Prostate gland (tissue), 2 donors: ENCODE results near the gene ARHGAP32. TPM values are rescaled to one million over a fixed set of nuclear protein-coding genes. Genes with fewer than 3 reads are reported as not detected.

Experiments used
- DNase-seq: peaks from one replicate; pipeline ENCODE4 v3.0.0-alpha.2; 2019; ENCODE audit warnings: low spot score
- H3K27ac ChIP-seq, 2 donors: fragments of 200-600 bp; sonication (generic); 2 replicates each; pipeline ENCODE4 v1.5.1; 2017 to 2019
- H3K27me3 ChIP-seq: fragments of 200-600 bp; sonication (generic); replicated peaks from 2 replicates; pipeline ENCODE4 v1.5.1; 2019; ENCODE audit not compliant: insufficient read depth
- H3K36me3 ChIP-seq, 2 donors: fragments of 200-600 bp; sonication (generic); 1 replicate in 1 of 2; 2 replicates in 1 of 2; pipeline versions ENCODE4 v1.5.1 to v1.8.1; 2017 to 2019
- H3K4me1 ChIP-seq: fragments of 200-600 bp; sonication (generic); replicated peaks from 2 replicates; pipeline ENCODE4 v1.5.1; 2019
- H3K4me3 ChIP-seq, 2 donors: fragments of 200-600 bp; sonication (generic); 2 replicates each; pipeline ENCODE4 v1.5.1; 2017 to 2019
- H3K9me3 ChIP-seq: fragments of 200-600 bp; sonication (generic); 2 replicates; pipeline ENCODE4 v1.5.1; 2017
- POLR2A ChIP-seq: fragments of 450-650 bp; IDR thresholded peaks from one replicate; pipeline ENCODE4 v1.6.1; 2016; ENCODE audit warnings: antibody characterized with exemption, mild to moderate bottlenecking
- POLR2AphosphoS5 ChIP-seq: sonication (generic); formaldehyde crosslinking; IDR thresholded peaks from one replicate; pipeline ENCODE4 v1.6.1; 2017; ENCODE audit warnings: antibody characterized with exemption
- WGBS: methylation state at CpG from one replicate; pipeline ENCODE4 v1.1.5; 2018; 5-methylcytosine and 5-hydroxymethylcytosine counted together
- intact Hi-C: fragments of 100-400 bp; cut with DNase I; formaldehyde crosslinking; loops from one replicate; pipeline ENCODE4 v1.14.2; 2022
- total RNA-seq, 2 donors: library from RNA; depleted of rRNA; stranded (reverse); fragments of >200 nt; gene quantifications; one replicate each; pipeline ENCODE4 v1.1.0, GENCODE V29; 2016
- TF ChIP-seq, protein P1 (sequence below), 4 experiments: fragments of 200-600 bp in 2 of 4; fragments of 450-650 bp in 2 of 4; sonication (generic) in 2 of 4; IDR thresholded peaks; 1 replicate in 3 of 4; 2 replicates in 1 of 4; pipeline ENCODE4 v1.5.1; 2016 to 2019; ENCODE audit warnings: antibody characterized with exemption in 4 of 4, mild to moderate bottlenecking in 2 of 4, moderate library complexity in 2 of 4

Gene ARHGAP32
- total RNA-seq, 2 donors from 2014 or later: 20.8 to 42.6 TPM

DNA sequence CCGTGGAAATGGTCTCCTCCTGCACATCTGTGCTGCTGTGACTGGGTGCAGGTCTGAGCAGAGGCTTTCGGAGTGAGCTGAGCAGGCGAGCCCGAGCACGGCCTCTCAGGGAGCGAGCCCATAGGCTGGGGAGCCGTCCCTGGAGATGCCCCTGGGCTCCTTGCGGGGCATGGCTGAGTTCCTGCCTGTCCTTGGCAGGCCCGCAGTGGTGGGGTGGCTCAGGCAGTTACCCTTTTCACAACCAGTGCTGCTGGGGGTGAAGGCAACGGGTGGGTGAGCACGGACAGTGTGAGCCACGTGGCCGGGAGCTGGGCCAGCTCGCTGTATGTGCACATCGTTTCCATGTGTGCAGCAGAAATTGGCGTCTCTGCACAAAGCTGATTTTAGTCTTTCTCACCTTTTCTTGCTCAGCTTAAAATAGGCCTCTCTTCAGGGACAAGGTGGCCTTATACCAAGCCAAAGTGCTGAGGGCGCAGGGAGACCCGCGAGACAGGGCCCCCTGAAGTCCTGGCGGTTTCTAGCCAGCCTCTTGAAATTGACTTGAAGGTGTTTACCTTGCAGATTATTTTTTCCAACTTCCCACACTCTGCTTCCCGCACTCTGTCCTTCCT is 249.2 kb downstream of the ARHGAP32 start, which contains the start of gene TP53AIP1:
Gene TP53AIP1 (minus strand): TSS at position 55 of the 611 bp plus-strand sequence. CDS start 5,053 bp downstream, outside the sequence.
- no peaks in the 10 kb centered on the region for H3K27me3 ChIP-seq
- intact Hi-C loops: no loop called here
- DNase-seq: no peak
- TF ChIP-seq, protein P1, sequence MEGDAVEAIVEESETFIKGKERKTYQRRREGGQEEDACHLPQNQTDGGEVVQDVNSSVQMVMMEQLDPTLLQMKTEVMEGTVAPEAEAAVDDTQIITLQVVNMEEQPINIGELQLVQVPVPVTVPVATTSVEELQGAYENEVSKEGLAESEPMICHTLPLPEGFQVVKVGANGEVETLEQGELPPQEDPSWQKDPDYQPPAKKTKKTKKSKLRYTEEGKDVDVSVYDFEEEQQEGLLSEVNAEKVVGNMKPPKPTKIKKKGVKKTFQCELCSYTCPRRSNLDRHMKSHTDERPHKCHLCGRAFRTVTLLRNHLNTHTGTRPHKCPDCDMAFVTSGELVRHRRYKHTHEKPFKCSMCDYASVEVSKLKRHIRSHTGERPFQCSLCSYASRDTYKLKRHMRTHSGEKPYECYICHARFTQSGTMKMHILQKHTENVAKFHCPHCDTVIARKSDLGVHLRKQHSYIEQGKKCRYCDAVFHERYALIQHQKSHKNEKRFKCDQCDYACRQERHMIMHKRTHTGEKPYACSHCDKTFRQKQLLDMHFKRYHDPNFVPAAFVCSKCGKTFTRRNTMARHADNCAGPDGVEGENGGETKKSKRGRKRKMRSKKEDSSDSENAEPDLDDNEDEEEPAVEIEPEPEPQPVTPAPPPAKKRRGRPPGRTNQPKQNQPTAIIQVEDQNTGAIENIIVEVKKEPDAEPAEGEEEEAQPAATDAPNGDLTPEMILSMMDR (IDR thresholded peaks at IDR 0.05): no peak
- TF ChIP-seq POLR2A: no peak
- no peak for TF ChIP-seq POLR2AphosphoS5
- no peaks in the 10 kb centered on the region for H3K9me3 ChIP-seq
- no peak within 1 kb of the TSS for H3K4me3 ChIP-seq
- H3K4me1 ChIP-seq: no peaks in the 10 kb centered on the region
- 69% methylated on average over 21 of the region's 21 CpGs for WGBS
- no peaks in the 10 kb centered on the region for H3K36me3 ChIP-seq
- H3K27ac ChIP-seq: peak within 1 kb of the TSS in 1 of 2 donors; percentile 67

DNA sequence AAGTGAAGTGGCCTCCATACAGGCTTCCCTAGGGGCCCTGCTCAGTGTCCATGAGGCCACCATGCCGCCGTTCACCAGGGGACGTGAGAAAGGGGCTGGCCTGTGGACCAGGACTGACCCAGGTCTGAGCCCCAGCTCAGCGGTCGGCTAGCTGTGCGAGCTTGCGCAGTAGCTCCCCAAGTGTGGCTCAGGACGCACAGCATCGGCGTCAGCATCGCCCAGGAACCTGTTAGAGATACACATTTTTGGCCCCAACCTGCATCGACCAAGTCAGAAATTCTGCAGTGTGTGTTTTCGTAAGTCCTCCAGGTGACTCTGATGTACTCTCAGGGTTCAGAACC is 249.9 kb downstream of the ARHGAP32 start:
- no peaks in the 10 kb centered on the region for H3K36me3 ChIP-seq
- 97% methylated on average over 13 of the region's 13 CpGs for WGBS
- no peak overlapping the region for H3K27ac ChIP-seq
- H3K27me3 ChIP-seq: no peaks in the 10 kb centered on the region
- TF ChIP-seq, protein P1 (IDR thresholded peaks at IDR 0.05): no peak
- TF ChIP-seq POLR2A (no peak), POLR2AphosphoS5 (no peak)
- DNase-seq: no peak
- H3K9me3 ChIP-seq: no peaks in the 10 kb centered on the region
- intact Hi-C loops: no loop called here
- no peaks in the 10 kb centered on the region for H3K4me1 ChIP-seq
- no peak overlapping the region for H3K4me3 ChIP-seq

DNA sequence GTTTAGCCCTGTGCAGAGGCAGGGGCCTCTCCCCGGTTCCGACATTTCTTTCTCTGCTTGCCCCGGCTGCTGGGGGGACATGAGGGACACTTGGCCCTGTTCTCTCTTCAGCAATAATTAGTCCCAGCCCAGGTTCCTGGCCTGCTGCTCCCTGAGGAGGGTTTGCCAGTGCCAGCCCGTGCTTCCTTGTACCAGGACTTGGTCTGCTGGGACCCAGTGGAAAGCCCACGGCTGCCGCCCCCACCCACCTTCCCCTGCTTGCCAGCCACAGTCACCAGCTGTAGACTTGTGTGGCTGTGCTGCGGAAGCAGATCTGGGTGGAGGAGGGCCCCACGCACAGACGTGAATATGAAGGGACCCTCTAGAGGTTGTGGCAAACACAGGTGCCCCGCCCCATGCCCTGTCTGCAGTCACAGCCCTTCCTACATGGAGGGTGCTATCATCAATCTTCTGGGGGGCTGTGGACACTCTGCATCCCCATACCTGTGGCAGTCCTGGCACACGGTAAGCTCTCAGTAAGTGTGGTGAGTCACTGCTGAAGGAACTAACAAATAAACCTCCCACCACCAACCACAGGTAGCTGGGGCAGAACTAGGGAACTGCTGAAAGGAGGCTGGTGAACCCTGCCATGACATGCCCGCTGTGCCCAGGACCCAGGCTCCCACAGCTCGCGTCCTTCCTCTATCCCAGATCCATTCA is 250.4 kb downstream of the ARHGAP32 start:
- WGBS: 53% methylated on average over 14 of the region's 14 CpGs
- Histone ChIP-seq H3K27me3 (no peaks in the 10 kb centered on the region), H3K27ac (peak overlapping the region in 1 of 2 donors; percentile 67)

DNA sequence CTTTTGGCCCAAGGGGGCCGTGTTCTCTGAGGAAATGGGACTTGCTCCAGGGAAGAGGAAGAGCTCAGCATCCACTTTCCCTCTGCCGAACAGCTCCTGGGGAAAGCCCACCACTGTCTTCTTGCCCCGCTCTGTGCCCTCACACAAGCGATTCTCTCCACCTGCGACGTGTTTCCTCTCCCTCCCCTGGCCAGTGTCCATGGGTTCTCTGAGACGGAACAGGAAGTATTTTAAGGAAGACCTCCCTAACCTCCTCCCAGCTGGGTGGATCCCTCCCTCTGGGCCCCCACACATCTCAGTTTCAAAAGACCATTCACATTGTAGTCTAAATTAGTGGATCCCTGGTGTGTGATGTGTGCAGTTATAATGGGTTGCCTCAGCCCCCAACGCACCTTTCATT is 251.0 kb downstream of the ARHGAP32 start:
- peak overlapping the region; percentile 23 to 67 for H3K27ac ChIP-seq
- WGBS: 59% methylated on average over 8 of the region's 8 CpGs
- H3K9me3 ChIP-seq: no peaks in the 10 kb centered on the region
- no peaks in the 10 kb centered on the region for H3K27me3 ChIP-seq
- DNase-seq: no peak
- intact Hi-C loops: no loop called here
- H3K36me3 ChIP-seq: no peaks in the 10 kb centered on the region
- no peak overlapping the region for H3K4me3 ChIP-seq
- TF ChIP-seq POLR2AphosphoS5 (no peak), POLR2A (no peak)
- TF ChIP-seq, protein P1 (IDR thresholded peaks at IDR 0.05): no peak
- no peaks in the 10 kb centered on the region for H3K4me1 ChIP-seq

More for the DNA sequence above, 250.4 kb downstream of the ARHGAP32 start:
- TF ChIP-seq, protein P1 (IDR thresholded peaks at IDR 0.05): no peak
- TF ChIP-seq POLR2AphosphoS5 (peak; percentile 4), POLR2A (no peak)
- intact Hi-C loops: no loop called here
- no peaks in the 10 kb centered on the region for H3K4me1 ChIP-seq
- DNase-seq: peak; percentile 24
- H3K4me3 ChIP-seq: no peak overlapping the region
- H3K36me3 ChIP-seq: no peaks in the 10 kb centered on the region
- no peaks in the 10 kb centered on the region for H3K9me3 ChIP-seq

DNA sequence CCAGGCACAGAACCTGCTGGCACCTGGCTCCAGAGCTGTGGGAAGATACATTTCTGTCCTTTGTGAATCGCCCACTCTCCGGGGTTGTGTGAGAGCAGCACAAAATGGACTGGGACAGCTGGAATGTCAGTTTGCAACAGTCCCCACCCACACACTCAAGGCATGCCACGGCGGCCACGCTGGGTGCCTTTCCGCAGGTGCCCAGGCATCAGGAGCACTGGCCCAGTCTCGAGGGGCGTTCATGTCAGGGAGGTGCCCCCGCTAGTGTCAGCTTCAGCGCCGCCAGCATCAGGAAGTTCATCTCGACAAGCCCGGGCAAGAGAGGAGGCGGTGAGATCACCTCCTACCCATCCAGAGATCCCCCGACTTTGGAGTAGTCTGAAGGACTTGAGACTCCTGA is 251.5 kb downstream of the ARHGAP32 start:
- no peaks in the 10 kb centered on the region for H3K9me3 ChIP-seq
- WGBS: 44% methylated on average over 15 of the region's 15 CpGs
- H3K27me3 ChIP-seq: no peaks in the 10 kb centered on the region
- no peaks in the 10 kb centered on the region for H3K4me1 ChIP-seq
- intact Hi-C loops: no loop called here
- H3K4me3 ChIP-seq: no peak overlapping the region
- TF ChIP-seq POLR2AphosphoS5 (no peak), POLR2A (no peak)
- TF ChIP-seq, protein P1 (IDR thresholded peaks at IDR 0.05): no peak
- H3K36me3 ChIP-seq: no peaks in the 10 kb centered on the region
- peak overlapping the region; percentile 23 to 67 for H3K27ac ChIP-seq
- peak; percentile 62 for DNase-seq
